NT2/D1 (cell line): ENCODE measurements around the gene CRB2.

ENCODE experiments used
- DNase-seq: peaks from one replicate; pipeline ENCODE4 v3.0.0-alpha.2; 2011; ENCODE audit warnings: low read depth, low spot score
- H3K27me3 ChIP-seq: 2 replicates; pipeline ENCODE4 v1.6.0; 2011; ENCODE audit warnings: mild to moderate bottlenecking; ENCODE audit not compliant: insufficient read length, insufficient read depth
- H3K36me3 ChIP-seq: 2 replicates; pipeline ENCODE4 v1.6.1; 2011; ENCODE audit warnings: mild to moderate bottlenecking, low read length, mixed read lengths; ENCODE audit not compliant: insufficient read depth, insufficient read length
- H3K4me1 ChIP-seq: 2 replicates; pipeline ENCODE4 v1.5.1; 2011; ENCODE audit not compliant: insufficient read depth, insufficient read length
- H3K4me3 ChIP-seq: 2 replicates; pipeline ENCODE4 v1.5.1; 2011; ENCODE audit warnings: low read depth; ENCODE audit not compliant: insufficient read length
- H3K9ac ChIP-seq: 2 replicates; pipeline ENCODE4 v1.6.0; 2011; ENCODE audit warnings: low read depth; ENCODE audit not compliant: insufficient read length
- H3K9me3 ChIP-seq: 2 replicates; pipeline ENCODE4 v1.5.1; 2011; ENCODE audit warnings: mild to moderate bottlenecking, low read length; ENCODE audit not compliant: insufficient read depth
- SUZ12 ChIP-seq: IDR thresholded peaks from 2 replicates; pipeline ENCODE4 v1.6.1; 2011; ENCODE audit not compliant: insufficient read length, insufficient read depth; ENCODE audit errors: extremely low read depth
- YY1 ChIP-seq: IDR thresholded peaks from 2 replicates; pipeline ENCODE4 v1.6.1; 2011; ENCODE audit not compliant: insufficient read length, insufficient read depth
- ZNF274 ChIP-seq: IDR thresholded peaks from 2 replicates; pipeline ENCODE4 v1.6.1; 2011; ENCODE audit warnings: mild to moderate bottlenecking, low read depth, low read length

The CRB2 gene

DNA sequence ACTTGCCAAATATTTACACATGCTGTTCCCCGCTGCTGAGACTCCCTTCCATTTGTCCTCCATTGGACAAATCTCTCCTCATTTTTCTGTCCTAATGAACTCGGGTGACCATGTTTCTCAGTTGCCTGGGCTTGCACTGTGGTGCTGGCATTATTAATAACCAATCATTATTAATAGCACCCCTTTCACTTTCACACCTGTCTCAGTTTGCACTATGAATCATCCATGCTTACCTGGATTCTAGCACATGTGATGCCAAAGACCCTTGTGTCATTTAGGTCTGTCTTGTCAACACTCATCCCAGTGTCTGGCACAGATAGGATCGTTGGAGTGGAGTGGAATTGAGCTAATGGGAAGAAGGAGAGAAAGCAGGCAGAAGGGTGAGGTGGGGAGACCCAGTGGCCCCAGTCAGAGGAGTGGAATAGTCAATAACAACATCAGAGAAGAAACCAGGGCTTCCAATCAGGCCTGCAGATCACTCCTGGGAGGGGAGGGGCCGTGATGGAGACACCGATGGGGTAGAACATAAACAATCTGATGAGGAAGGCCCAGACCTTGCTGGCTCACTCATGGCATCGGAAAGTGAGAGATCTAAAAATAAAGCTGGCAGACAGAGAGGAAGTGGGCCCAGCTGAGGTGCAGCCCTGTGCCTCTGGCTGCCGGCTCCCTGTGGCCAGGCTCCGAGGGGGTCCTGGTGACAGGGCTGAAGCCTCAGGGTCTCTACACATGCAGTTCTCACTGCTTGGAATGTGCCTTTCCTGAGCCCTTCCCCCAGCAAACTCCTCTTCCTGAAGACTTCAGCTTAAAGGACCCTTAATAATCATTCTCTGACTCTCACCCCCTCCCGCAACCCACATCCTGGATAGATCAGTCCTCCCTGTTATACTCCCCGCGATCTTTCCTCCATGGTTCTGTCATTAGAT, 33.5 kb upstream of the CRB2 start:
- H3K4me1 ChIP-seq, result peaks cover 8% of the 10 kb centered on the region
- H3K9ac ChIP-seq, result no peak overlapping the region
- no peak for DNase-seq
- H3K9me3 ChIP-seq, result no peaks in the 10 kb centered on the region
- no peak for TF ChIP-seq SUZ12
- no peak for TF ChIP-seq ZNF274
- no peak for TF ChIP-seq YY1
- no peak overlapping the region for H3K4me3 ChIP-seq
- H3K27me3 ChIP-seq, result no peaks in the 10 kb centered on the region
- no peaks in the 10 kb centered on the region for H3K36me3 ChIP-seq

DNA sequence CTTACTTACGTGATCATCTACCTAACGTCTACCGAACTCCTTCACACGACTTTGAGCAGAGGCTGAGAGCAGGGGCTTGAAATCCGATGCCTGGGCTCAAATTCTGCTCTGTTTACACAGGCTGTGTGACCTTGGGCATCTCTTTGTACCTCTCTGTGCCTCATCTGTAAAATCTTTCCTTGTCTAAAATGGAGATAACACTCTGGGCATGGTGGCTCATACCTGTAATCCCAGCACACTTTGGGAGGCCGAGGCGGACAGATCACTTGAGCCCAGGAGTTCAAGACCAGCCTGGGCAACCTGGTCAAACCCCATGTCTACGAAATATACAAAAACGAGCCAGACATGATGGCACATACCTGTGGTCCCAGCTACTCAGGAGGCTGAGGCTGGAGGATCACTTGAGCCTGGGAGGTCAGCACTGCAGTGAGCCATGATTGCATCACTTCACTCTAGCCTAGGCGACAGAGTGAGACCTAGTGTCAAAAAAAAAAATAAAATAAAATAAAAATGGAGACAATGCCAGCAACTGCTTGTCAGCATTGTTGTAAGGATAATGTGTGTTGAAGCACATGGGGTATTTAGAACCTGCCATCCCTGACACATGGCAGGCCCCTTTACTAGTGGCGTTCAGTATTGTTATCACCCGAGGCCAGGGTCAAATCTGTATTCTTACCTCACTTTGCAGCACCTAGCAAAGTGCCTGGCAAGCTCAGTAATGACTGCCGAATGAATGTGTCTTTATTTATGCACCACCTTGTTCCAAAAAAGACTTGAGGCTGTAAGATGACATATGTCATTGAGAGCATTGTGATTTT, 32.6 kb upstream of the CRB2 start:
- DNase-seq, result no peak
- Histone ChIP-seq H3K9me3 (no peaks in the 10 kb centered on the region), H3K4me1 (peaks cover 8% of the 10 kb centered on the region), H3K9ac (no peak overlapping the region), H3K27me3 (no peaks in the 10 kb centered on the region), H3K4me3 (no peak overlapping the region), H3K36me3 (no peaks in the 10 kb centered on the region)
- no peak for TF ChIP-seq SUZ12
- no peak for TF ChIP-seq YY1
- no peak for TF ChIP-seq ZNF274

DNA sequence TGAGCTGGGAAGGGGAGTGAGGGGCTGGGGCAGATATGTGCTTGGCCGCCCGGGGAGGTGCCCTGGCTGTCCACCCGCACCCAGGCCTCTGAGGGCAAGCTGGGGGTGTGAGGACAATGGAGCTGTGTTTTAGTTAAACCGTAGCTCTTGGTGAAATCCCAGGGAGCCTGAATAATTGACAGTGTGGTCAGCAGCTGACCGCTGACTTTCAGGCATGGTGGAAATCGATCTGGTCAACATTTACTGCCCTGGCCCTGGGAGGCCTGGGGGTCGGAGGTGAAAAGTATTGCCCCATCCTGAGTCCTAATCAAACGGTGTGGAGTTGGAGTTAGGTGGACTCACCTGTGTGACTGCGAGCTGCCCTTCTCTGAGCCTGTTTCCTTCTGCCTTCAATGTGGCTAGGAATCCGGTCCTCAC, 31.2 kb upstream of the CRB2 start:
- Histone ChIP-seq H3K9ac (no peak overlapping the region), H3K9me3 (no peaks in the 10 kb centered on the region), H3K27me3 (no peaks in the 10 kb centered on the region), H3K4me3 (no peak overlapping the region), H3K4me1 (peaks cover 8% of the 10 kb centered on the region), H3K36me3 (no peaks in the 10 kb centered on the region)
- TF ChIP-seq YY1 (no peak), SUZ12 (no peak), ZNF274 (no peak)
- DNase-seq, result no peak

DNA sequence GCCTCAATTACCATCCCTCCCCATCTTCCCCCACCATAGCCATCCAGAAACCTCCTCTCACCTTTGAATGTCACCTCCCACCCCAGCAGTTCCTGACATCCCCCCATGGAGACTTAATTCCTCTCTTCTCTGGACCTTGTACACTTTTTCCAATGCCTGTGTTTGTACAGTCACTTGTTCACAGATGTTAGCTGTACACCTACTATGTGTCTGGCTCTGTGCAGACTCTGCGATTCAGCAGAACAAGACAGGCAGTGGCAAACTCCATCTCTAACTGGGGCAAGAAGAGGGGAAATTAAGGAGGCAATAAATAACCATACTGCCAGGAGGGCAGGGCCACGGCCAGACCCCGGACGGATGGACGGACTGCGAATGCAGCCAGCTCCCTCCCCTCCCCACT, 29.8 kb upstream of the CRB2 start:
- Histone ChIP-seq H3K4me3 (no peak overlapping the region), H3K4me1 (peaks cover 8% of the 10 kb centered on the region), H3K9ac (no peak overlapping the region)

DNA sequence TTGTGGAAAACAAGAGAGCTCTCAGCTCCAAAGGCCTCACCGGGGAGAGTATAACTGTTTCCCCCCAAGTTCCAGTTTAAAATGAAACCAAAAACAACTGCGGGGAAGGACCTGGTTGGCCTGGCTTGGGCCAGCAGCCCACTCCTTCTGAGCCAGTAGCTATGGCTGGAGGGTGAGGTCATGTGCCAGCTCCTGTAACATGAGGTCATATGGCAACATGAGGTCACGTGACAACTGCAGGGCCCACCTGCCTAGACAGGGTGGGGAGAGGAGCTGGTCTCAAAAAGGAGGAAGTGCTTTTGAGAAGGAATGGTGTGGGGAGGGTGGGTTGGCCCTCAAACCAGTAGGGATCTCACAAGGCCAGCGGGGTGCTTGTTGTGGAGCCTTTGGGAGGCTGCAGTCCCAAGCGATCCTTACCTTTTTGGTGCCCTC, 29.3 kb upstream of the CRB2 start:
- Histone ChIP-seq H3K27me3 (no peaks in the 10 kb centered on the region), H3K9me3 (no peaks in the 10 kb centered on the region), H3K36me3 (no peaks in the 10 kb centered on the region), H3K4me1 (peaks cover 8% of the 10 kb centered on the region), H3K9ac (no peak overlapping the region), H3K4me3 (no peak overlapping the region)
- no peak for TF ChIP-seq YY1
- TF ChIP-seq ZNF274, result no peak
- no peak for TF ChIP-seq SUZ12
- no peak for DNase-seq

More for the DNA sequence above, 29.8 kb upstream of the CRB2 start:
- Histone ChIP-seq H3K36me3 (no peaks in the 10 kb centered on the region), H3K27me3 (no peaks in the 10 kb centered on the region), H3K9me3 (no peaks in the 10 kb centered on the region)
- no peak for DNase-seq
- TF ChIP-seq SUZ12 (no peak), ZNF274 (no peak), YY1 (no peak)

DNA sequence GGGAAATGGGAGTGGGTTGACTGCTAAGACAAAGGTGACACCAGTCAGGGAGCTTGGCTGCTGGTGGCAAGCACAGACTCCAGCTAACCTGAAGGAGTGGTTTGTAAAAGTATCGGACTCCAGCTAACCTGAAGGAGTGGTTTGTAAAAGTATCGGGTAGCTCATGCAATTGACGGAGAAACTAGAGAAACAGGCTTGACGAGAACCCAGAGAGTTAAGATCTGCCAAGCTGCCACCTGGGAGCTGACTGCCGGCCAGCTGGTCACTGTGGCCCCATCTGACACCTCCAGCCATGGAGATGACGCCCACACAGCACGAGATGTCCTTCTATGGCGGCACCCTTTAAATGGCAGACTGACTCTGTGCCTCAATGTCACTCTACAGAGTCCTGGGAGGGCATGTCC, 28.3 kb upstream of the CRB2 start:
- Histone ChIP-seq H3K36me3 (no peaks in the 10 kb centered on the region), H3K27me3 (no peaks in the 10 kb centered on the region), H3K9ac (no peak overlapping the region), H3K9me3 (no peaks in the 10 kb centered on the region), H3K4me3 (no peak overlapping the region), H3K4me1 (peaks cover 8% of the 10 kb centered on the region)
- no peak for DNase-seq
- no peak for TF ChIP-seq YY1
- no peak for TF ChIP-seq ZNF274
- no peak for TF ChIP-seq SUZ12

DNA sequence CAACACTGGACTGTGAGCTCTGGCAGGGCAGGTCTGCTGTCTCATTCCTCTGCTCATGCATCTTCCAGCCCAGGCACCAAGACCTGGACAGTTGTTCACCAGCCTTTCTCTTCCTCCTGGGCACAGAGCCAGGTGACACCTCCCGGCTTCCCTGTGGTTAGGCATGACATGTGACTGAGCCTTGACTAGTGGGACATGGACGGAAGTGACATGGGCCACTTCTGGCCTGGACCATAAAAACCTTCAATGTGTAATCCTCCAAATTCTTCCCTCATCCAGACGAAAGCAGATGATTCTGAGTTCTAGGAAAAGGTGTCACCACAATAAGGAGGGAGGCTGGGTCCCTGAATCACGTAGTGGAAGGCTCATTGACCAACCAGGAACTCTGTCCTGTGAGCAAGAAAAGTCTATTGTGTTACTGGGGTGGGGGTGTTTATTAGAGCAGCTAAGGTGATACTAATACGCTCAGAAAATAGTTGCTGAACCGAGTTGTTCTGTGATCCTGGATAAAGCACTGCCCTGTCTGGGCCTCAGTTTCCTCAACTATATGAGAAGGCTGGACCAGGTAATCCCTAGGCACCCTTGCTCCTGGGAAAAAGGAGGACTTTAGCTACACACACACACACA, 26.6 kb upstream of the CRB2 start:
- Histone ChIP-seq H3K27me3 (no peaks in the 10 kb centered on the region), H3K4me1 (peaks cover 6% of the 10 kb centered on the region), H3K36me3 (no peaks in the 10 kb centered on the region), H3K9ac (no peak overlapping the region), H3K9me3 (no peaks in the 10 kb centered on the region), H3K4me3 (no peak overlapping the region)
- TF ChIP-seq SUZ12 (no peak), ZNF274 (no peak), YY1 (no peak)
- DNase-seq, result no peak
